Measurements from ENCODE around the gene DAGLA. TPM values are rescaled to one million over a fixed set of nuclear protein-coding genes. Genes with fewer than 3 reads are reported as not detected.

Gene DAGLA
- total RNA-seq, 1 experiment from 2014 or later: 4.5 TPM

- no peak overlapping the region for H3K4ac ChIP-seq (ENCODE audit: low read depth, low read length)
- no peak overlapping the region for H3K27ac ChIP-seq (ENCODE audit: insufficient read length, low read depth, low read length)
- no peak overlapping the region for H3K4me2 ChIP-seq (ENCODE audit: insufficient read depth, insufficient read length, low read length)
- no peak overlapping the region for H2BK120ac ChIP-seq (ENCODE audit: low read depth, low read length, poor library complexity, severe bottlenecking)
- no peak overlapping the region for H3K18ac ChIP-seq (ENCODE audit: insufficient read length, low read depth, low read length)
- no peak for TF ChIP-seq CTCF (conservative IDR thresholded peaks at IDR 0.05)
- no peak overlapping the region for H3K14ac ChIP-seq (ENCODE audit: insufficient read depth, low read length)
- H3K9ac ChIP-seq (ENCODE audit: extremely low read depth, insufficient read length, low read length): no peak overlapping the region
- no peak overlapping the region for H2BK20ac ChIP-seq (ENCODE audit: low read depth, low read length, poor library complexity, severe bottlenecking)
- H3K79me1 ChIP-seq (ENCODE audit: insufficient read depth, low read depth, low read length, poor library complexity, severe bottlenecking): no peaks in the 10 kb centered on the region
- H3K23me2 ChIP-seq (ENCODE audit: insufficient read length, low read depth, low read length, poor library complexity, severe bottlenecking): no peaks in the 10 kb centered on the region
- peaks cover 14 to 15% of the 10 kb centered on the region in 2 experiments for H3K4me1 Mint-ChIP-seq
- no peak overlapping the region for H2BK12ac ChIP-seq (ENCODE audit: insufficient read length, low read depth, low read length)
- no peak overlapping the region for H3K27ac Mint-ChIP-seq
- no peak overlapping the region for H4K91ac ChIP-seq (ENCODE audit: insufficient read length, low read depth, low read length)
- peaks cover 13% of the 10 kb centered on the region for H3K27me3 Mint-ChIP-seq (ENCODE audit: low read depth)
- no peaks in the 10 kb centered on the region; the same call in 1 of the 2 replicates for H3K4me1 ChIP-seq (ENCODE audit: insufficient read depth, low read length)
- no peak overlapping the region for H3K56ac ChIP-seq (ENCODE audit: insufficient read length, low read depth, low read length)
- H2AK5ac ChIP-seq (ENCODE audit: insufficient read length, low read length): no peak overlapping the region
- no CpG with 5 or more reads among the region's 12 CpGs for WGBS (ENCODE audit: extremely low coverage, insufficient read length, low lambda C conversion rate)
- no peak overlapping the region for H3K23ac ChIP-seq (ENCODE audit: insufficient read length, low read depth, low read length)
- no peak for DNase-seq
- H4K8ac ChIP-seq (replicated peaks; ENCODE audit: insufficient read length, low read depth, low read length): no peak overlapping the region
- H3K9me3 ChIP-seq (ENCODE audit: control insufficient read depth, low read depth, low read length): no peaks in the 10 kb centered on the region
- H3T11ph ChIP-seq (ENCODE audit: low read length): no peak overlapping the region
- no peaks in the 10 kb centered on the region for H4K20me1 ChIP-seq (ENCODE audit: control insufficient read depth, insufficient read depth, insufficient read length)
- H3K79me2 ChIP-seq (ENCODE audit: insufficient read depth, low read length): no peaks in the 10 kb centered on the region
- peaks cover 0 to 1% (median 0%) of the 10 kb centered on the region in 3 experiments; a peak in 2 of 7 replicates for H3K36me3 Mint-ChIP-seq (ENCODE audit: insufficient read depth in 1 of 3, low read depth in 3 of 3)
- no peaks in the 10 kb centered on the region for H3K9me3 Mint-ChIP-seq
- no peak overlapping the region for H2BK5ac ChIP-seq (ENCODE audit: insufficient read length, low read length)
- H3K27me3 ChIP-seq (ENCODE audit: insufficient read depth, low read length): no peaks in the 10 kb centered on the region; the same call in 1 of the 2 replicates
- H2BK15ac ChIP-seq (ENCODE audit: low read depth, low read length): no peak overlapping the region
- no peak overlapping the region for H2AFZ ChIP-seq (ENCODE audit: low read length)
- no peak overlapping the region for H4K5ac ChIP-seq (ENCODE audit: insufficient read length, low read depth, low read length)
- peak overlapping the region in 1 of 2 experiments; percentile 18; a peak in 2 of 5 replicates for H3K4me3 Mint-ChIP-seq
Observed at GRCh38 chr11:61682093-61682732, 2.0 kb downstream of the DAGLA start.

Data from H9 (cell line).